NCI-H446 (cell line): ENCODE measurements around the gene PACSIN1.

ENCODE experiments used
- DNase-seq, 2 experiments: peaks; one replicate each; lab custom pipeline; 2025; lab: John Stamatoyannopoulos, UW

The PACSIN1 gene

DNA sequence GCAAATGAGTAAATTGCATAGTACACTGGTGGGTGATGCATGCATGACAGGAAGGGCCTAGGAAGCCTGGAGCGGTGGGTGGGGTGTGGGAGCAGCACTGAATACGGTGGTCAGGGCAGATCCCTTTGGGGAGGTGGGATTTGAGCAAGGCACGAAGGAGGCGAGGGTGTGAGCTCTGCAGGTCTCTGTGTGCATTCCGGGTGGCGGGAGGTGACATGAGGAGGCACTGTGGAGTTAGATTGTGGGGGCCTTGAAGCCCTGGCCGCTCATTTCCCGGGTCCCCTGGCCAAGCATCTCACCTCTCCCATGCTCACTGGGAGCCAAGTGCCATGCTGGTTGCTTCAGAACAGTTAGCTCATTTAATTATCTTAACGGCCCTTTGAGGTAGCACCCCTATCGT lies 96.5 kb downstream of the PACSIN1 start:
- no peak for DNase-seq

DNA sequence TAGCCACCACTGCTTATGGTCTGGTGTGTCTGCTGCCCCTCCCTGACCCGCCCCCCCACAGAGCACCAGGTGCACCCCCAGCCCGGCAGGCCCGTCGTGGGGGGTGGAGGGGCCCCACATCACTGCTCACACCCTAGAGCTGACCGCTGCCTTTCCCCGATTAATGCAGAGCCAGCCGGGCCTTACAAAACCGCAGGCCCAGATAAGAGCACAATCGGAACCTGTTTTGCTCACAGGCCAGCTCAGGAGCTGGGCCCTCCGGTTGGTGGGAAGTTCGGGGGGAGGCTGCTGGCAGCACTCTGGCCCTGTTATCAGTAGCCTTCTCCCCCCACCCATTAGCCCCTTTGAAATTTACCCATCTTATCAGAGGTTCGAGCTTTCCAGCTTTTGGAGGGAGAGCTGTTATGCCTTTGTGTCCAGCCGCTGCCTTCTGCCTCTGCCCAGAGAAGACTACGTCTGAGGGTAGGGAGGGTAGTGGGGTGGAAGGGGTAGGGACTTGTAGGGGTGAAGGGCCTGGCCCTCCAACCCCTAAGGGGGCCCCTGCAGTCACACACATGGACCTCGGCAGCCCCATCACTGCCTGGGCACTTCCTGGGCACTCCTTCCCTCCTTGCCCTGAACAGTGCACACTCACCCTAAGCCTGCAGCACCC lies 97.1 kb downstream of the PACSIN1 start:
- no peak for DNase-seq

DNA sequence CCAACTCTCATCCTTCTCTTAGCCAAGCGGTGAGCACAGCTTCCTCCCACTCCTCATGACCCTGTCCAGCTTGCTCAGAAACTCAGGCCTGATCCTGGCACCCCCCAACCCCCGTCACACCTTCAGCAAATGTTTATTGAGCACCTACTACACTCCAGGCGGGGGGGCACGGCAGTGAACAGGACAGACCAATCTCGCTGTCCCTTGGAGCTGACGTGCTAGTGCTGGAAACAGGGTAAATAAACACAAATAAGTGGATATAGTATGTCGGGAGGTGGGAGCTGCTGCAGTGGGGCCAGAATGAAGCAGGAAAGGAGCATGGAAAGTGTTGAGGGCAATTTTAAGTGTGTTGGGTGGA lies 97.6 kb downstream of the PACSIN1 start:
- DNase-seq = no peak

DNA sequence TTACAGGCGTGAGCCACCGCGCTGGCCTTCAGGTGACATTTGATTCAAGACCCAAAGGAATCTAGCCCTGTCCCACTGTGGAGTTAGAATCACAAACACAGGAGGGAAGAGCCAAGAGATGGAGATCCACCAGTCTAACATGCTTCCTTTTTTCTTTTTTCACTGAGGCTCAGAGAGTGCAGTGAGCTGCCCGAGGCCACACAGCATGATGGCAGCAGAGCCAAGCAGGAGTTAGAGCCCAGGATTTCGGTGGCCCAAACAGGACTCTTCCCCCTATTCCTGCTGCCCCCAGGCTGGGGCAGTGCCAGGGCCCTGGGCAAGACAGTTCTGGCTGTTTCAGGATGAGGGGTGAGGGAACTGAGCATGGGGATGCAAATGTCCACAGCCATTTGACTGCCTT lies 98.3 kb downstream of the PACSIN1 start:
- DNase-seq = no peak

DNA sequence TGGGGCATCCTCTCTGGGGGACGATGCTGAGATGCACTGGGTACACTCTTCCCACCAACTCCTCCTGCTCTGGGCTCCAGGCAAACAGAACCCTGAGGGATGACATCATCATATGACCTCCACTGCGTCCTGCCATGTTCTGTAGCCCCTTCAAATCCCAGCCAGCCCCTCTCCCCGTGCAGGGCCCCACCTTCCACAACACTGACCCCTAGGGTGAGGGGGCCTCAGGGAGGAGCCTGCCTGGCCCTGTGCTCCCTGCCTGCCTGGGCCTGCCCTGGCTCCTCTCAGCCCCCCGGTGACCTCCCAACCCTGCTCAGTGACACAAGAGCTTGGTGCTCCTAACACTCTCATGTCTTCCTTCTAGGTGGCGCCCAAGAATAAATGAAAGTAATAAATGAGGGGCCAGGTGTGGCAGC lies 99.9 kb downstream of the PACSIN1 start:
- DNase-seq = no peak

DNA sequence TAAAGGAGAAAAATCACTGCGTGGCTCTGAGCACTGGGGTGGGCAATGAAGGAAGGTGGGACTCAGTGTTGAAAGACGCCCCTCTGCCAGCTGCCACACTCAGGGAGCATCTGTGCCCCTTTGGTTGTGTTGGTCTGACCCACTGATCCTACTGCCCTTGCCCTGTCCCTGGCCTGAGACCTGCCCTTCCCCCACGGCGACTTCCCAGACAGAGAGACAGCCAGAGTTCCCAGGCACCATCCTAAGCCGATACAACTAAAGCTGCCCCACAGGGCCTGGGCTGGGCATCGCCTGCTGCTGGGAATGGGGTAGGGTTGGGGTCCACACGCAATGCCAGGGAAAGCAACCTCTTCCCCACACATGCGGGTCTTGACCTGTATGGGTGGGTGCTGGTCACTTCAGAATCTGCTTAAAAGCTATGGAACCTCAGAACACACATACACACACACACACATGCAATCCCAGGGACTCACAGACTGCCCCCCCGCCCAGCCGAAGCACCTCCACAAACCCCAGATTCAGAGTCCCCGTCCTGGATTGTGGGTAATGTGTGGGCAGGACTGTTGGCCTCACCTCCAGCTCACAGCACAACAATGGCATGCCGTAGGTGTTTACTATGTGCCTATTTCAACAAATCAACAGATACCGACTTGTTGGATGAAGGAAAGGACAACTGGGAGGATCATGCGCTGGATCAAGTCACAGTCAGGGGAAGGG lies 101.1 kb downstream of the PACSIN1 start:
- no peak for DNase-seq

DNA sequence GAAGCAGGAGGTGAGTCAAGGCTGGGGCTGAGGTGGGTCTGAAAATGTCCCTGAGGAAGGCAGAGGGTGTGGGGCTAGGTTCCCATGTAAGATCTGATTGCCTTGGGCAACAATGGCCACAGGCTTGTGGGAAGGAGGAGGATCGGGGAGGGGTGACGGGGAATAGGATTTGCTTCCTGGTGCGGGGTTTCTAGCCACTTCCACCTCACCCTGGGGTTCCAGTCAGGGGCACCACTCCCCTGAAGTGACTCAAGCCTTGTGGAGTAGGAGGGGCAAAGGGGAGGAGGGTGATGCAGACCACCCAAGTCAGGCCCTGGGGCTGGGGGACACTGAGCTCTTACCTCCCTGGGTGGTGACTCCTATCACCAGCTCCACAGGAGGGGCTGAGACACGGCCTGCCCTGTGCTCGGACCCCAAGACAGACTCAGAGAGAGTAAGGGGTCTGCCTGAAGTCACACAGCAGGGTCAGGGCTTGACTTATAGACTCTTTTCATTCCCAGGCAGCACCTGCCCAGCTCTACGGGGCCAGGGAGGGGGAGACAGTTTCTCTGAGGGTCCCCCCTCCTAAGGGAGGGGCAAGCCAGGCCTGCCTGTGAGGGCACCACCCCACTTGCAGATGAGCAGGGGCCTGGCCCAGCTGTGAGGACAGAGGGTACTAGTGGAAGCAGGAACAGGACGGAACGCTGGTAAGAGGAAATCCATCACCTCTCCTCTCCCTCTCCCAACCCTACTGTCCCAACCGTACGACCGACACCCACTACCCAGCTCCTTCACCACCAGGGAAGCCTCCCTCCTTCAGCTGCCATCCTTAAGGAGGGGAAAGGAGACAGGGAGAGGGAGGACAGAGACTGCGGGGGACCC lies 102.7 kb downstream of the PACSIN1 start:
- no peak for DNase-seq

DNA sequence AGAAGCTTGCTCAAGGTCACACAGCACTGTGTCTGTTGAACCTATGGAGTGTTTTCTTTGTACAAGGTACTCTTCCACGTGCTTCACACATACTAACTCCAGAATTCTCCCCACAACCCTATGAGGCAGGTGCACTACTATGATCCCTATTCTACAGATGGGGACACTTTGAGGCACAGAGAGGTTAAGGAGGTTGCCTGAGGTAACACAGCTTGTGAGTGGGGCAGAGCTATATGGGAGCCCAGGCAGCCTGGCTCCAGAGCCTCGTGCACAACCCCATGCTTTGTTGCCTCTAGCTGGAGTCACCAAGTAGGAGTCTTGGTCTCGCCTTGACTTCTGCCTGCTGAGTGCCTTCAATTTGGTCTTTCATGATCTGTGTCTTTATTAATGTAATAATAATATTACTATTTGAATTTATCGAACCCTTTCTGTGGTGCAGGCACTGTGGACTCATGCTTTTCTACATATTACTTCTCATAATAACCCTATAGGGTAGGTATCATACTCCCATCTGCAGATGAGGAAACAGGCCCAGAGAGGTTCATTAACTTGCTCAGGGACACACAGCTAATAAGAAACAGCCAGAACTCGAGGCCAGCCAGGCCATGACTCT lies 103.6 kb downstream of the PACSIN1 start:
- DNase-seq = no peak

DNA sequence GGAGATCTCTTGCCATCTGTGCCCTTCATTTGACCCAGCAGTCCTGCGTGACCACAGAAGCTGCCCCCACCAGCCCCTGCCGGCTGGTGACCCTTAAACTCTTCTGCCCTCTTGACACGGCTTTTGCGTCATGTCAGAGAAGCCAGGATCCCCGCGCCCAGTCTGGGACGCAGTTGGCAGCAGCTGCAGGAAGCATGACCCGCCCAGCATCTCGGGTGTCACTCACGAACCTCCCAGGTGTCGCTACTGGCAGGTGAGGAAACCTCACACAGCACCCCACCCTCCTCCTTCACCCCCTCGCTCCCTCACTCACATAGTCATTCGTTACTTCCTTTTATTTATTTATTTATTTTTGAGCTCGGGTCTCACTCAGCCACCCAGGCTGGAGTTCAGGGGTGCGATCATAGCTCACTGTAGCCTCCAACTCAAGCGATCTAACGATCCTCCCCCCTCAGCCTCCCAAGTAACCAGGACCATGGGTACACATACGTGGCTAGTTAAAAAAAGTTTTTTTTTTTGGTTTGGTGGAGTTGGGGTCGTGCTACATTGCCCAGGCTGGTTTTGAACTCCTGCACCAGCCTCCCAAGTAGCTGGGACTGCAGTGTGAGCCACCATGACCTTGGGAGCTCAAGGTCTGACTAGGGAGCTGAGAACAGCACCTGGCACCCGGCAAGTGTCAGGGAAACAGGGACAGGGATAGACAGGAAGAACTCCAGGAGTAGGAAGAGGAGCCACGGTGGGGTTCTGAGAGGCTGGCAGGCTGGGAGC lies 104.4 kb downstream of the PACSIN1 start:
- DNase-seq = no peak

DNA sequence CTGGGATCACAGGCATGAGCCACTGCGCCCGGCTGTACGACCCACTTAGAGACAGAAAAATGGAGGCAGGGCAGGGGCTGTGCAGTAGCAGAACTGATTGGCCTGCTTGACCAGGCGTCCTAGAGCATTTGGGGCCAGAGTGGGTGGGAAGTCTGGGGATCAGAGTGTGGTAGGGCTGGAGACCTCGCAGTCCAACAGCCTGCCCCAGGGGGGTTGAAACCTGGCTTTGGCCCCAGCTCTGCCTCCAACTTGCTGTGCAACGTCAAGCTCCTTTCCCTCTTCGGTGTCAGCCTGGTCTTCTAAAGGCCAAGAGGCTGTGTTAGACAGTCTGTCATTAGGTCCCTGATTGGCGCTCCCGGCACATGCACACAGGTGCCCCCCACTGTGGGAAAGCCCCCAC lies 105.5 kb downstream of the PACSIN1 start:
- DNase-seq = no peak

DNA sequence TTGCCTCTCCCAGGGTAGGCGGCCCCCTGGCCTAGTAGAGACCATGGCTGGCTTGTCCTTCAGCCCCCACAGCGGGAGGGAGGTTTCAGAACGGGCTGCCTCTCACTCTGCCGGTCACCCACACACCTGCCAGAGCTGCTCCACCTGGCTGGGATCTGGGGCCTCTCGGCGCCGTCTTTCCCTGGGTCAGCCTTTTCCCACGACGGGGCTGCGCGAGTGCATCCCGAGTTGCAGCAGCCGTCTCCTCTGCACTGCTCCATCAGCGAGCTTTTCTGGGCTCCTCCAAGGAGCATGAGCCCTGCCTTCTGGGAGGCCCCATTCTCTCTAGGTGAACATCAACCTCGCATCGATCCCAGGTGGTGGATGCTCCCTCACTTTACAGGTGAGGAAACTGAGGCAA lies 106.1 kb downstream of the PACSIN1 start:
- no peak for DNase-seq

DNA sequence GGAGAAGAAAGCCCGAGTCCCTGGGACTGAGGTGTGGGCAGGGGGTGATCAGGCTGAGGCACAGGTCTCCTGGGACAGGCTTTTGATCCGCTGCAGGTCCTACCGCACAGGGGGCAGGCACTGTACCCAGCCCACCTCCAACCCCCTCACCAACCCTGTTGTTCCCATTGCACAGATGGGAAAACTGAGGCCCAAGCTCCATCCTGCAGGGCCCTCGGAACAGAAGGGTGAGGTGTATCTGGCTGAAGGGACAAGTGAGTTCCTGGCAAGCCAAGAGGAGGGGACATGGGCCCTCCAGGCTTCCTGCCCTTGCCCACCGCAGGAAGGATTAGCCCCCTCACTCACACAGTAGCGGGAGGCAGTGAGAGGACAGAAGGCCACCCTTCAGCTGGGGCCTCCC lies 106.7 kb downstream of the PACSIN1 start:
- no peak for DNase-seq

DNA sequence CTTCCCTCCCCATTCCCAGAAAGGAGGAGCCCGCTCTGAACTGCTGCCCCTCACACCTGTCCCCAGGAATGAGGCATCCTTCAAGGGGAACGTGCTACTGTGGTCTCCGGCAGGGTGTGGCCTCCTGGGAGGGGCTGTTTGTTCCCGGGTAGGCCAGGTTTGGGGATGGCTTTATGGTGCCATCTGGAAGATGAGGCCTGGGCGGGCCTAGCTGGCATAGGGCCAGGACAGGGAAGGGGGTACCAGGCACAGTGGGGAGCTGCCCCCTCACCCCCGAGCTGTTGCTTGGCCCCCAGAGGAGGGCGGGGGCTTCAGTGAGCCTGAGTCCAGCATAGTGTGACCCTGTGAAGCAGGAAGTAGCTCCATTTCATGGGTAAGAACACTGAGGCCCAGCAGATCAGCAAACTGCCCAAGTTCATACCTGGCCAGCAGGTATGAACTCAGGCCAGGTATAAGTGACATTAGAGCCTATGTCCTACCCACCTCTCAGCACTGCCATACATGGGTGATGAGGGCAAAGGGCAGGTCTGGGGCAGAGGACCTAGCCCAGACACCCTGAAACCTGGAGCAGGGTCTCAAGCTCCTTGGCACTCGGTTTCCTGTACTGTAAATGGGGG lies 107.8 kb downstream of the PACSIN1 start:
- no peak for DNase-seq

DNA sequence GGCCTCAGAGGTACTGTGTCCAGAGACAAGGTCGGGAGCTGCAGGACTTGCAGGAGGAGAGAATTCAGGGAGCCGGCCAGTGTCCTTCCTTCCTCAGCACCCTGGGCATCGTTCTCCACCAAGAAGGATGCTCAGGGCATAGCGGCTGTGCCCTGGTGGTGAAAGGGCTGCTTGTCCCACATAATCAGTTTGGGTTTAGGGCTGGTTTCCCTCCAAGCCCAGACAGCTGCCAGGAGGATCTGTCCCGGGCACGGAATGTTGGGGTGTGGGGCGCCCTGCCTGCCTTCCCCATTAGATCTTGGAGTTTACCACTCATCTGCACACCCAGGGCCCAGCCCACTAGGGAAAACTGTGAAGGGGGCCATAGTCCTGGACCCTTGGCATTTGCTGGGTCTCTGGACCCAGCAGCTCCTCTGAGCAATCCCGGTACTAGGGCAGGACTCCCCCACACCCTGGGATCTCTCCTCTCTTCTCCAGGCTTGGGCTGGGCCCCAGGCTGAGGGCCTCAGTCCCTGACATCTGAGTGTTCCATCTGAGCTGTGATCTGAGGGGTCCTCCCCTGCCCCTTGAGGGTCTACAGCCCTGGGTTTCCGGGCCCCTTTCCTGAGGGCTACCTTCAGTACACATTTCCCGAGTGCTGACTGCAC lies 108.9 kb downstream of the PACSIN1 start:
- DNase-seq = no peak

DNA sequence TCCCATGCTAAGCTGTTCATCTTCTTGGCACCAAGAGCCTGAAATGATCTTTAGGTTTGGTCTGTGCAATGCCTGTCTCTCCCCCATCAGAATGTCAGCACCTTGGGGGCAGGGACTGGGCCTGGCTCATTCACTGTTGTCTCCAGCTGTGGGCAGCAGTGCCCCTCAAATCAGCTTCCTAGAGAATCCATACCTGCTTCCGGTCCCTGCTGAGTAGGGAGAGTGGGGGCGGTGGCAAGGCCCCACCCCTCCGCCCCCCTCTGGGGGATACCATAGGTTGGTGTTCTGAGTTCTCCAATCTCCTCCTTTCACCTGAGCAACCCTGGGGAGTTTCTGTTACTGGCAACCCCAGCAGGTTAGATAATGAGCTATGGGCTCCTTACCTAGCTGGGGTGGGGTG lies 109.5 kb downstream of the PACSIN1 start:
- no peak for DNase-seq

DNA sequence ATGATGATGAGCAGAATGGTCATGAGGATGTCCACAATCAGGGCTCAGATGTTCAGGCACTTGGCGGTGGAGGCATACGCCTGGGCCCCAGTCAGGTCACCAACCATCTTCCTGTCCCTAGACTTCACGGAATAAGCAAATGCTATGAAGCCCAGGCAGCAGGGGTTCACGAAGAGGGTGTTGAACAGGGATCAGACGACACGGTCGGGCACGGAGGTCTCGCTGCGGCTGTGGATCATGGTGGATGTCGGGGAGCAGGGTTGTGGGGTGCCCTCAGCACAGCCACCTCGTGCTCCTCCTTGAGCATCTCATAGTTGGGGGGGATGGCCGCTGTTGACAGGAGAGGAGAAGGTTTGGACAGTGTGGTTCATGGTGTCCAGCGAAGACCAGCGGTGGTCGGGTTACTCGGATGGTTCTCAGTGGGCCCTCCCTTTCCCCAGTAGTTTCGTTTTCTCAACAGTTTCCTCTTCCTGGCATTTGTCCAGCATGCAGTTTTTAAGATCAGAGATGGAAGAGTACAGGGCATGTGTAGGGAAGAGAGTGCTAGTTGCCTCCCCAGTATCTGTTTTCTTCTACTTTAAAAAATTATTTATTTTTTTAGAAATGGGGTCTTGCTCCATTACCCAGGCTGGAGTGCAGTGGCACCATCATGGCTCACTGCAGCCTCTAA lies 110.5 kb downstream of the PACSIN1 start:
- no peak for DNase-seq

DNA sequence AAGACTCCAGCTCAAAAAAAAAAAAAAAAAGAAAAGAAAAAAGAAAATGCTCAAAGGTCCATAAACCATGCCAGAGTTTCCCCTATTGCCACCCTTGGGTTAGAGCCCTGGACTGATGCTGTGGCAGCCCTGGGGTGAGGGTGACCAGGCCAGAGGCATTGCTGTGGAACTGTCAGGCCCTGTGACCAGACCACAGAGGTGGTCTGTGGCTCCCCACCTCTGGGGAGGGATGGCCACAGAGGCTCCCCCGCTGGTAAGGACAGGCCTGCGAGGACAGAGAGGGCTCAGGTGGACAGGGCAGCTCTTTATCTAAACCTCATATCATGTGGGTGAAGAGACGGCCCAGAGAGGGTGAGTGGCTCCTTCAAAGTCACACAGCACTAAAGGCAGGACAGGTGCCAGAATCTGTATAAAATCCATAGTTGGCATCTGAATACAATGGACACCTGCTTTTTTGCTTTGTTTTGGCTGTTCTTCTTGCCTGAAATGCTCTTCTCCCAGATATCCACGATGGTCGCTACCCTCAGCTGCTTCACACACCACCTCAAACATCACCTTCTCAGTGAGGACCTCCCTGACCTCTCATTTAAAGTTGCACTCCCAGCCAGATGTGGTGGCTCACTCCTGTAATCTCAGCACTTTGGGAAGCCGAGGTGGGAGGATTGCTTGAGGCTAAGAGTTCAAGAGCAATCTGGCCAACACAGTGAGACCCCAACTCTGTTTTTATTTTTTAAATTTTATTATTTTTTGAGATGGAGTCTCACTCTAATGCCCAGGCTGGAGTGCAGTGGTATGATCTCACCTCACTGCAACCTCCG lies 112.8 kb downstream of the PACSIN1 start:
- DNase-seq = no peak

DNA sequence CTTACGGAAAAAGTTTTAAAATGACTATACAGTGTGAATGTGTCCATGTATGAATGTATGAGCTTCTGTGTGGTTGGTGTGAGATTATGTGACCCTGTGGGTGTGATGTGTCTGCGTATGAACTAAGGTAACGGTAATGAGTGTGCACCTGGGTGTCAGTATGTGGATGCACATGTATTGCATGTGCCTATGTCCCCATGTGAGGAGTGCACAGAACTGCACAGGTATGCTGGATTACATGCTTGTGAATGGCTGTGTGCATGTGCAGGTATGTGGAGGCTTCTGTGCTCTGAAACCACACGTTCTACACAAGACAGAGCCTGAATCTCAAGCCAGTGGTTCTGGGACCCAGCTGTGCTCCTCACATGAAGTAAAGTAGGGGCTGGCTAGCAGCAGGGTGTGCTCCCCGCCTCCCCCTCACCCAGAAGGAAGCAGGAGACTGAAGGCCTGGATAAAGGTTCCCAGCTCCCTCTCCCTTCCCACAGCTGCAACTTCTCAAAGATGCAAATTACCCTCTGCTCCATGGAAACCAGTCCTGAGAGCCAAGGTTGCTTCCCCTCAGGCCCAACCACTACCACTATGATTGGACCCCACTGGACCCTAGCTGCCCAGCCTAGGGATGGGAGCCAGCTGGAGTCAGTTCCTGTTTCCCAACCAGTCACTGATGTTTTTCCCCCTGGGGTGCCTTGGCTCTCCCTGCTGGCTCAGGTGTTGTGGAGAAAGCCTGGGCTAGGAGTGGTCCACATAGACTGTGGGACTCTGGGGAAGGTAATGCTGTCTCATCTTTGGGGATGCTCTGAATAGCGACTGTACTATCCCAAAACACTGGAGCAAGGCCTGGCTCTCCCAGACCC lies 115.1 kb downstream of the PACSIN1 start:
- no peak for DNase-seq

DNA sequence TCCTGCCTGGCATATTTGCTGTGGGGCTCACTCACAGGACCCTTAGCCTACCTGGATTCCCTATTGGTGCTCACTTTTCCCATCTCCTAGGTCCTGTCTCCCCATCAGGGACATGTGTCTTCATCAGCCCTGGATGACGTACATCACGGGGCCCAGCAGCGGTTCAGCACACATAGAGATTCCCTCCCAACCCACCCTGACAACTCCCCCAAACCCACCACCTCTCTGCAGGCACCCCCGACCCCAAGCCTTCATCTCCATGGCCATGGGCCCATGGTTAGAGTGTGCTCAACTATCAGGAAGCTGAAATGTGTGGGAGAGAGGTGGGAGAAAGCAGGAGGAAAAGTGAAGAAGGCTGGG lies 115.7 kb downstream of the PACSIN1 start:
- no peak for DNase-seq
